Small intestine (tissue), 7 donors: ENCODE data around the gene RNH1. TPM values are rescaled to one million over a fixed set of nuclear protein-coding genes. Genes with fewer than 3 reads are reported as not detected.

ENCODE experiments used
- DNase-seq, 2 donors: peaks; one replicate each; pipeline versions ENCODE4 v3.0.0 to v3.0.0-alpha.2; 2013
- FAIRE-seq: peaks from 2 replicates; lab custom pipeline; 2012; peaks lifted over from hg19 to GRCh38; lab: Jason Lieb, UNC
- H3K27ac ChIP-seq, 3 donors: one replicate each; pipeline ENCODE4 v1.5.1; 2013; ENCODE audit warnings: low read length in 2 of 3, mild to moderate bottlenecking in 2 of 3, control low read depth in 1 of 3, inconsistent platforms in 1 of 3, low read depth in 1 of 3, moderate library complexity in 1 of 3
- H3K27me3 ChIP-seq, 3 donors: one replicate each; pipeline ENCODE4 v1.6.1; 2013; ENCODE audit warnings: low read length in 3 of 3, inconsistent platforms in 1 of 3; ENCODE audit not compliant: control insufficient read depth in 3 of 3, insufficient read depth in 3 of 3
- H3K36me3 ChIP-seq, 3 donors: one replicate each; pipeline ENCODE4 v1.6.1; 2013; ENCODE audit warnings: low read length in 3 of 3, inconsistent platforms in 1 of 3, low read depth in 1 of 3, mild to moderate bottlenecking in 1 of 3, moderate library complexity in 1 of 3; ENCODE audit not compliant: control insufficient read depth in 3 of 3, insufficient read depth in 2 of 3
- H3K4me1 ChIP-seq, 3 donors: one replicate each; pipeline ENCODE4 v1.6.1; 2013; ENCODE audit warnings: low read length in 2 of 3, inconsistent platforms in 1 of 3, low read depth in 1 of 3, mild to moderate bottlenecking in 1 of 3, moderate library complexity in 1 of 3; ENCODE audit not compliant: control insufficient read depth in 3 of 3, insufficient read depth in 2 of 3
- H3K4me3 ChIP-seq, 3 donors: one replicate each; pipeline ENCODE4 v1.5.1; 2013; ENCODE audit warnings: low read length in 3 of 3, control low read depth in 1 of 3, inconsistent platforms in 1 of 3, low read depth in 1 of 3, mild to moderate bottlenecking in 1 of 3, moderate library complexity in 1 of 3
- H3K9me3 ChIP-seq, 2 donors: one replicate each; pipeline ENCODE4 v1.6.1; 2013; ENCODE audit warnings: low read depth in 1 of 2, low read length in 1 of 2; ENCODE audit not compliant: control insufficient read depth in 2 of 2, insufficient read depth in 1 of 2
- WGBS, 3 donors: extraction: QIAGEN DNeasy Blood & Tissue Kit; methylation state at CpG; one replicate each; pipeline ENCODE4 v1.1.7; 2013; 5-methylcytosine and 5-hydroxymethylcytosine counted together
- polyA plus RNA-seq, 4 donors: library from polyadenylated mRNA; stranded (reverse) in 3 of 4; unstranded in 1 of 4; fragments of 200-250 nt in 3 of 4; fragments of 120-200 nt in 1 of 4; gene quantifications; one replicate each; pipeline versions ENCODE4 v1.2.1 to v1.2.3, GENCODE V29; 2013
- donor health status: healthy with polysubstance abuse.
- donor health status: control.
- donor health status: control.
- donor health status: Bipolar disorder and iron deficiency.
- donor health status: healthy.

The RNH1 gene
- polyA plus RNA-seq, 4 donors: 80.9 to 120 (median 100) TPM

GRCh38 chr11:501001-501682 is 5.9 kb downstream of the RNH1 start:
- Histone ChIP-seq H3K4me3 (no peak overlapping the region), H3K27ac (no peak overlapping the region), H3K4me1 (peaks cover 3 to 22% (median 7%) of the 10 kb centered on the region in 3 donors), H3K36me3 (peaks cover 11 to 74% (median 14%) of the 10 kb centered on the region in 3 donors), H3K9me3 (no peaks in the 10 kb centered on the region), H3K27me3 (no peaks in the 10 kb centered on the region)
- 94 to 97% (median 97%) methylated on average over 23 to 24 of the region's 24 CpGs for WGBS, 3 donors
- DNase-seq (no peak), FAIRE-seq (no peak)

GRCh38 chr11:499201-500076 is 7.6 kb downstream of the RNH1 start:
- WGBS, 3 donors: 94 to 97% (median 97%) methylated on average over 24 of the region's 24 CpGs
- Histone ChIP-seq H3K36me3 (peaks cover 15 to 87% (median 20%) of the 10 kb centered on the region in 3 donors), H3K4me3 (no peak overlapping the region), H3K27me3 (no peaks in the 10 kb centered on the region), H3K27ac (no peak overlapping the region), H3K9me3 (no peaks in the 10 kb centered on the region), H3K4me1 (peaks cover 0 to 6% (median 0%) of the 10 kb centered on the region in 3 donors)
- no peak for FAIRE-seq
- DNase-seq: no peak

- no peak for DNase-seq
Measured at GRCh38 chr11:498297-499181, 8.5 kb downstream of the RNH1 start.

GRCh38 chr11:497565-498296 is 9.3 kb downstream of the RNH1 start:
- Histone ChIP-seq H3K27ac (no peak overlapping the region), H3K4me3 (no peak overlapping the region), H3K36me3 (peaks cover 20 to 97% (median 21%) of the 10 kb centered on the region in 3 donors), H3K27me3 (no peaks in the 10 kb centered on the region), H3K9me3 (no peaks in the 10 kb centered on the region), H3K4me1 (no peaks in the 10 kb centered on the region)
- FAIRE-seq (no peak), DNase-seq (no peak)
- 96% methylated on average over 31 of the region's 31 CpGs for WGBS, 3 donors

More at GRCh38 chr11:498297-499181, 8.5 kb downstream of the RNH1 start:
- Histone ChIP-seq H3K36me3 (peaks cover 20 to 95% (median 21%) of the 10 kb centered on the region in 3 donors), H3K9me3 (no peaks in the 10 kb centered on the region), H3K4me1 (no peaks in the 10 kb centered on the region), H3K4me3 (no peak overlapping the region), H3K27me3 (no peaks in the 10 kb centered on the region), H3K27ac (no peak overlapping the region)
- FAIRE-seq: no peak
- WGBS, 3 donors: 96 to 97% (median 96%) methylated on average over 38 to 39 of the region's 39 CpGs

GRCh38 chr11:496834-497564 is 10.0 kb downstream of the RNH1 start:
- no peak for FAIRE-seq
- no peaks in the 10 kb centered on the region for H3K4me1 ChIP-seq
- H3K36me3 ChIP-seq: peaks cover 20 to 96% (median 21%) of the 10 kb centered on the region in 3 donors
- no peak for DNase-seq
- 93 to 96% (median 95%) methylated on average over 34 of the region's 34 CpGs for WGBS, 3 donors
- no peaks in the 10 kb centered on the region for H3K9me3 ChIP-seq
- no peak overlapping the region for H3K27ac ChIP-seq
- H3K4me3 ChIP-seq: no peak overlapping the region
- H3K27me3 ChIP-seq: no peaks in the 10 kb centered on the region

GRCh38 chr11:495537-495931 is 11.5 kb downstream of the RNH1 start:
- DNase-seq: no peak
- Histone ChIP-seq H3K4me1 (no peaks in the 10 kb centered on the region), H3K27me3 (no peaks in the 10 kb centered on the region), H3K27ac (no peak overlapping the region), H3K9me3 (no peaks in the 10 kb centered on the region), H3K4me3 (no peak overlapping the region), H3K36me3 (peaks cover 20 to 92% (median 21%) of the 10 kb centered on the region in 3 donors)
- WGBS, 3 donors: 74 to 83% (median 81%) methylated on average over 10 of the region's 10 CpGs
- FAIRE-seq: no peak

GRCh38 chr11:494761-495536 is 12.1 kb downstream of the RNH1 start:
- Histone ChIP-seq H3K27ac (no peak overlapping the region), H3K4me1 (no peaks in the 10 kb centered on the region), H3K4me3 (no peak overlapping the region), H3K36me3 (peaks cover 18 to 92% (median 21%) of the 10 kb centered on the region in 3 donors), H3K27me3 (no peaks in the 10 kb centered on the region), H3K9me3 (no peaks in the 10 kb centered on the region)
- no peak for DNase-seq
- 86 to 91% (median 90%) methylated on average over 36 to 37 of the region's 37 CpGs for WGBS, 3 donors
- FAIRE-seq: no peak
